NCI-H2196 (cell line): Measurements from ENCODE around the gene VPS51.

Experiments
- DNase-seq: peaks from one replicate; lab custom pipeline; 2025; ENCODE audit not compliant: unreplicated experiment; lab: John Stamatoyannopoulos, UW

The VPS51 gene

GRCh38 chr11:65071907-65072630 lies 23.9 kb upstream of the VPS51 start:
- no peak for DNase-seq

- DNase-seq = no peak
Measured at GRCh38 chr11:65072631-65072966, 23.4 kb upstream of the VPS51 start.

GRCh38 chr11:65077451-65077850 lies 18.6 kb upstream of the VPS51 start:
- no peak for DNase-seq

- peak; percentile 56 for DNase-seq
Measured at GRCh38 chr11:65078151-65078550, 17.9 kb upstream of the VPS51 start.

- DNase-seq = no peak
Measured at GRCh38 chr11:65078786-65079342, 17.1 kb upstream of the VPS51 start.

GRCh38 chr11:65083134-65083833 lies 12.7 kb upstream of the VPS51 start:
- DNase-seq = no peak

- peak; percentile 96 for DNase-seq
Measured at GRCh38 chr11:65083834-65084597, 12.0 kb upstream of the VPS51 start, which contains the start of the genes CDCA5 and ZFPL1. CDCA5 (minus strand) TSS chr11:65084040; CDS start chr11:65083978, 62 bp downstream. ZFPL1 (plus strand) TSS chr11:65084222; CDS start chr11:65084699, 477 bp downstream.

GRCh38 chr11:65084598-65085375 lies 11.2 kb upstream of the VPS51 start:
- no peak for DNase-seq

- no peak for DNase-seq
Measured at GRCh38 chr11:65085446-65085845, 10.6 kb upstream of the VPS51 start.

- no peak for DNase-seq
Measured at GRCh38 chr11:65086809-65087208, 9.2 kb upstream of the VPS51 start.

- DNase-seq = no peak
Measured at GRCh38 chr11:65087216-65087615, 8.8 kb upstream of the VPS51 start.

GRCh38 chr11:65087827-65088226 lies 8.2 kb upstream of the VPS51 start:
- DNase-seq = no peak

GRCh38 chr11:65089621-65090020 lies 6.4 kb upstream of the VPS51 start:
- DNase-seq = no peak

GRCh38 chr11:65090628-65091027 lies 5.4 kb upstream of the VPS51 start:
- DNase-seq = no peak

- DNase-seq = no peak
Measured at GRCh38 chr11:65095427-65095826, 587 bp upstream of the VPS51 start.

- no peak for DNase-seq
Measured at GRCh38 chr11:65096926-65097325, 912 bp downstream of the VPS51 start.

GRCh38 chr11:65100674-65101350 lies 4.8 kb downstream of the VPS51 start:
- DNase-seq = peak; percentile 48

GRCh38 chr11:65102142-65103095 lies 6.4 kb downstream of the VPS51 start:
- peak; percentile 74 for DNase-seq

- DNase-seq = no peak
Measured at GRCh38 chr11:65103476-65103875, 7.5 kb downstream of the VPS51 start.
